SK-N-MC (cell line): Measurements from ENCODE around the gene PDE11A.
A peak's percentile ranks its signal among the peaks of the same experiment; 100 is the strongest.
"Not testable (repeated sequence)": the region's sequence is repeated elsewhere in the genome, so short reads cannot be mapped to it uniquely, and the experiment has no call there.

Experiments used
- DNase-seq: peaks from one replicate; pipeline ENCODE4 v3.0.0-alpha.2; 2011; ENCODE audit warnings: low read depth, low spot score
- H3K27ac ChIP-seq: fragments of 200-600 bp; sonication (generic); 2 replicates; pipeline ENCODE4 v1.5.1; 2016; ENCODE audit warnings: mixed run types
- H3K36me3 ChIP-seq: fragments of 200-600 bp; sonication (generic); 2 replicates; pipeline ENCODE4 v1.6.1; 2017; ENCODE audit warnings: antibody characterized with exemption, low read length, mixed read lengths; ENCODE audit not compliant: insufficient read depth
- H3K4me3 ChIP-seq: fragments of 200-600 bp; sonication (generic); 2 replicates; pipeline ENCODE4 v1.5.1; 2016
- H3K9ac ChIP-seq: fragments of 200-600 bp; sonication (generic); 2 replicates; pipeline ENCODE4 v1.8.0; 2017; ENCODE audit warnings: mixed run types, mixed read lengths; ENCODE audit not compliant: insufficient read length
- H3K9me3 ChIP-seq: fragments of 200-600 bp; sonication (generic); 2 replicates; pipeline ENCODE4 v1.6.1; 2017; ENCODE audit warnings: low read depth, mild to moderate bottlenecking, antibody characterized with exemption, low read length, moderate library complexity, mixed read lengths
- EZH2 ChIP-seq: fragments of 200-600 bp; sonication (generic); IDR thresholded peaks from one replicate; pipeline ENCODE4 v1.6.1; 2017; ENCODE audit warnings: antibody characterized with exemption
- FOXP2 ChIP-seq: optimal IDR thresholded peaks from 2 replicates; pipeline ENCODE3; 2011; ENCODE audit warnings: mild to moderate bottlenecking, moderate library complexity; ENCODE audit not compliant: insufficient read depth; ENCODE audit errors: extremely low read length, control extremely low read depth
- POLR2AphosphoS5 ChIP-seq: IDR thresholded peaks from 2 replicates; pipeline ENCODE4 v1.6.1; 2012; ENCODE audit warnings: mild to moderate bottlenecking, low read depth, low read length, borderline replicate concordance

The PDE11A gene

DNA sequence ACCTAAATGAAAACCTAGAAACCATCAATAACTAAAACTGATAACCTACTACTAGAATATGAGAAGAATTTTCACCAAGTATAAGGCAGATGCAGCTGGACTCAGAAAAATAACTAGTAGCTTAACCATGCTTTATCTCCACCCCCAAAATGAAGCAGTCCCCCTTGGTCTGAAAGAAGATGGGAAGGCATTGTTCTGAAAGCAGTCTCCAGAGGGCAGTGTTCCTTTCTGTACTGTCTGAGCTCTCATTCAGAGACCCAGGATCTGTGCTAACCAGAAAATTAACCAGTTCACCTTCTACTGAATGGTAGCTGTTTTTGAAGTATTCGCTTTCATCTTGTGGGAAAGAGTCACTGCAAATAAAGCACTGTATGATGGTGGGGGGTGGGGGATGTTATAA is 273.0 kb downstream of the PDE11A start:
- DNase-seq, result no peak
- Histone ChIP-seq H3K4me3 (no peak overlapping the region), H3K9me3 (no peaks in the 10 kb centered on the region), H3K9ac (no peak overlapping the region), H3K36me3 (no peaks in the 10 kb centered on the region), H3K27ac (no peak overlapping the region)
- no peak for TF ChIP-seq POLR2AphosphoS5
- no peak for TF ChIP-seq FOXP2
- TF ChIP-seq EZH2, result no peak

DNA sequence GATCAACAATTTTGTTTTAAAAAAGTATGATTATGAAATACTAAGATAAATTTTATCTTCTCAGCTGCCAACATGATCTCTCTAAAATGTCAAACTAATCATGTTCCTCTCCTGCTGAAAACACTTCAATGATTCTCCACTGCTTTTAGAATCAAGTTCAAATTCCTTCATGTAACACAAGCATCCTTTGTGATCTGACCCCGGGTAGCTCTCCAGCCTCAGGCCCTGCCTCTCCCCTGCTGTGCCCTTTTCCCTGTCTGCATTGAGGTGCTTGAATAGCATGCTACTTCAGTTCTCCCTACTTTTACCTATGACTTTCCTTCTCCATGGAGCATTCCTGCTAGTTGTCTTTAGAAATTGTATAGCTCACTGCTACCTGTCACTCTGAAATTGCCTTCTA is 274.8 kb downstream of the PDE11A start:
- Histone ChIP-seq H3K4me3 (no peak overlapping the region), H3K36me3 (no peaks in the 10 kb centered on the region), H3K9ac (no peak overlapping the region), H3K27ac (no peak overlapping the region), H3K9me3 (no peaks in the 10 kb centered on the region)
- TF ChIP-seq EZH2 (no peak), POLR2AphosphoS5 (no peak), FOXP2 (no peak)
- no peak for DNase-seq

DNA sequence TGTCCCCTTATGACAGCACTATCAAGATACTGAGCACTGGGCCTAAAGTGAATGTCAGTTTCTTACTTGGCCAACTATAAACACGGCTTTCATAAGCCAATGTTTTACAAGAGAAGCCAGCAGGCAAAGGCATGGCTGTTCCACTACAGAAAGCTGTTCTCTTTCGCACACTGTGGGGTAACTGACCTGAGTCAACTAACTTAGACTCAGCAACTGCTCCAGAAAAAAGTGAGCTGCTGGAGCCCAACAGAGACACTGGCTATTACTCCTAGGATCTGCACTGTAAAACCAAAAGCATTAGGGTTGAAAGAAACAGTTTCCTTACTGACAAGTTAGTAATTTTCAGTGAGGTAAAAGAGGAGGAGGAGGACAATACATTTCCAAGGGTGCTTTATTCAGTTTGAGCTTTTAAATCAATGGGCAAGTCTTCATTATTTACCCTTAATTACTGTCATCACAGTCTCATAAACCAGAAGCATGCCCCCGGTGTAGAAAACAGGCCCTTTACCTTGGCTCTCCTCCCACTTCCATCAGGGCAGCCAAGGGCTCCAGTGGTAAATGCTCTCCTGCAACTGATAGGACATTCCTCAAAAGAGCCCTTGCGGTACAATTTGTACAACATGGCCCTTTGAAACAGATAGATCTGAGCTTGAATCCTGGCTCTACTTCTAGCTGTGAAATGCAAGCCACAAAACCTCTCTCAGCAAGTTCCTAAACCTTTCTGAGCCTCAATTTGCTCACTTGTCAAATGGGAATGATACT is 275.7 kb downstream of the PDE11A start:
- H3K4me3 ChIP-seq, result no peak overlapping the region
- H3K27ac ChIP-seq, result no peak overlapping the region
- H3K9ac ChIP-seq, result no peak overlapping the region
- H3K36me3 ChIP-seq, result no peaks in the 10 kb centered on the region
- H3K9me3 ChIP-seq, result no peaks in the 10 kb centered on the region
- no peak for DNase-seq
- TF ChIP-seq EZH2 (no peak), FOXP2 (no peak), POLR2AphosphoS5 (no peak)

DNA sequence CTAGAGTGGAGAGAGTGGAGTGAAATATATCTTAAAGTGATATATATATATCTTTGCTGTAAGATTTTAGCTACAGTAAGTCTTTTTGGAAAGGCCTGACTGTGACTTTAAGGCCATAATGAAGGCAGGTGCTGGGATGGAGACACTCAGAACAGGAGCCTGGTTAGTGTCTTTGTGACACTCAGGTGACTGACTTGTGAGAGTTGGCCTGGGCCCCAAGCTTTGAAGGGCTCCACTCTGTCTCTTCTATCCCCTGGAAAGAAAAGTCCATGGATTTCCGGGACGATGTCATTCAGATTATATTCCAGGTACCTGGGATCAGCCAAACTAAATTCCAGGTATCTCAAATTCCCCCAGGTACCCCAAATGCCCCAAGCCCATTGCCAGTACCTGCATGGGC is 276.6 kb downstream of the PDE11A start:
- no peak for DNase-seq
- H3K27ac ChIP-seq, result no peak overlapping the region
- TF ChIP-seq POLR2AphosphoS5, result no peak
- TF ChIP-seq EZH2, result no peak
- no peak for TF ChIP-seq FOXP2
- H3K9ac ChIP-seq, result no peak overlapping the region
- no peaks in the 10 kb centered on the region for H3K36me3 ChIP-seq
- H3K9me3 ChIP-seq, result no peaks in the 10 kb centered on the region
- H3K4me3 ChIP-seq, result no peak overlapping the region

DNA sequence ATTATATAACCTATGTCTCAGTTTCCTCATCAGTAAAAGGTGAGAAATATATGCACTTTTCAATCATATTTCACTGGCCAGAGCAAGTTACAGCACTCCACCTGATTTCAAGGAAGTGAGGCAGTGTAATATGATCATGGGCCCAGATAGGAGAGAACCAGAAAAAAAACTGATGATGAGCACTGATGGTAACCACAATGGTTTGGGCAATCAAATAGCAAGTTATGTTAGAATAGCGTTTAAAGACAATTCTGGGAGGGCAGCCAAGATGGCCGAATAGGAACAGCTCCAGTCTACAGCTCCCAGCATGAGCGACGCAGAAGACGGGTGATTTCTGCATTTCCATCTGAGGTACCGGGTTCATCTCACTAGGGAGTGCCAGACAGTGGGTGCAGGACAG is 287.4 kb downstream of the PDE11A start:
- not testable (repeated sequence) for H3K4me3 ChIP-seq, DNase-seq, H3K9ac ChIP-seq, H3K9me3 ChIP-seq, H3K36me3 ChIP-seq
- peak overlapping the region; percentile 82 for H3K27ac ChIP-seq

DNA sequence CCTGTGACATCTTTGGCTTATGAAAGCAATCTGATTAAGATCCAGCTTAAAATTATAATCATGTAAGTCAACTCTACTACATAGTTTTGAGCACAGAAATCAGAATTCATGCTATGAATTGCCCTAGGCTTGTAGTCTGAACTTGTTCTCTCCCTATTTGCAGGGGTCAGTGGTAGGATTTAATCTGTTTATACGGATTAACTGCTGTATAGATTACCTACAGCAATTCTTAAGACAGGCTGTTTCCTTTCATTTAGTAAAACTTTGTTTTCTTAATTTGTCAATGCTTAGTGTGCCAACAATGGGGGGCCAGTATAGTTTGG is 287.9 kb downstream of the PDE11A start:
- DNase-seq, result no peak
- H3K9me3 ChIP-seq, result no peaks in the 10 kb centered on the region
- TF ChIP-seq FOXP2 (no peak), EZH2 (no peak), POLR2AphosphoS5 (no peak)
- peak overlapping the region; percentile 26 for H3K9ac ChIP-seq
- no peaks in the 10 kb centered on the region for H3K36me3 ChIP-seq
- H3K4me3 ChIP-seq, result peak overlapping the region; percentile 67
- peak overlapping the region; percentile 82 for H3K27ac ChIP-seq

DNA sequence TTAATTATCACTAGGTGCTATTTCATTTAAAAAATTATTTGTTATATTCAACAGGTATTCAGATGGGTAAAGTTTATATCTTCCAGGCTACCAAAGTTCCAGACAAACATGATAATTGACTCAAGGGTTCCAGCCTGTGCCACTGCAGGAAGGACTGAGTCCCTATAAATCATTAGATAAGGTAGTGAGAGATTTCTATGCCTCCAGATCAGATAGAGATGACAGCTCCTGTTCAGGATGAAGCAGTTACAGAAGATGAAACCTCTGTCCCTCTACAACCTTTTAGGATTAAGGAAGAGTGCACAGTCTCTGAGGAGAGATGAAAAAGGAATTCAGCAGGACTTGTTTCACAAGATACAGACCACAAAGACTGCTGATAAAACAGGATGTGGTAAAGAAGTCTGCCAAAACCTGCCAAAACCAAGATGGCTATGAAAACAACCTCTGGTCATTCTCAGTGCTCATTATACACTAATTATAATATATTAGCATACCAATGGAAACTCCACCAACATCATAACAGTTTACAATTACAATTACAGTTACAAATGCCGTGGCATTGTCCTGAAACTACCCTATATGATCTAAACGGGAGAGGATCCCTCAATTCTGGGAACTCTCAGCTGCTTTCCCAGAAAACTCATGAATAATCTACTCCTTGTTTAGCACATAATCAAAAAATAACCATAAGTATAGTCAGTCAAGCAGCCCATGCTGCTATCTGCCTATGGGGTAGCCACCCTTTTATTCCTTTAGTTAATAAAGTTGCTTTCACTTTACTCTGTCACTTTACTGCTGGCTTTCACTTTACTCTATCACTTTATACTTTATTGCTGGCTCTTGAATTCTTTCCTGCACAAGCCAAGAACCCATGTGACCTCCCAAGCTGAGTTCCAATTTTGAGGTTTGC is 288.5 kb downstream of the PDE11A start:
- peak overlapping the region; percentile 82 for H3K27ac ChIP-seq
- H3K9me3 ChIP-seq, result no peaks in the 10 kb centered on the region
- peak overlapping the region; percentile 67 for H3K4me3 ChIP-seq
- no peaks in the 10 kb centered on the region for H3K36me3 ChIP-seq
- TF ChIP-seq FOXP2, result no peak
- TF ChIP-seq POLR2AphosphoS5, result peak; percentile 20; the same call in 1 of the 2 replicates
- TF ChIP-seq EZH2, result no peak
- DNase-seq, result peak; percentile 85
- H3K9ac ChIP-seq, result peak overlapping the region; percentile 26

DNA sequence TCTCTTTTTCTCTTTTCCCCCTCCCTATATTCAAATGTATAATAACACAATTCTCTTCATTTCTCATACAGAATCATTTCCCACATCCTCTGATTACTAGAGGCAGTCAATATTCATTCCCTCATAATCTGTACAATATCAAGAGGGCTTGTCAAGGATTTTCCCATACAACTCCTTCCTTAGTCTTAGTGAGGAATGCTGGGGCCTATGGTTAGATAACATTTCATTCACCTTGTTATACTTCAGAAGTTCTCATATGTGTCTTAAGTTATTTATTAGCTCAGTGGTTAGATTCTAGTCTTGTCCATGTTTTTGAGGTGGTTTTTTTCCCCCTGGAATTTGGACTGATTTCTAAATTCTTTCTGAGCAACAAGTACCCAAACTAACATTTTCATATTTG is 289.5 kb downstream of the PDE11A start:
- Histone ChIP-seq H3K4me3 (no peak overlapping the region), H3K27ac (0 out of 2 replicates have a peak overlapping the region, but pooled peaks have one; percentile 82), H3K36me3 (no peaks in the 10 kb centered on the region), H3K9ac (no peak overlapping the region), H3K9me3 (no peaks in the 10 kb centered on the region)
- DNase-seq, result no peak
- no peak for TF ChIP-seq FOXP2
- TF ChIP-seq POLR2AphosphoS5, result no peak
- no peak for TF ChIP-seq EZH2
